ENCODE results near the gene BMPR1A.

DNA sequence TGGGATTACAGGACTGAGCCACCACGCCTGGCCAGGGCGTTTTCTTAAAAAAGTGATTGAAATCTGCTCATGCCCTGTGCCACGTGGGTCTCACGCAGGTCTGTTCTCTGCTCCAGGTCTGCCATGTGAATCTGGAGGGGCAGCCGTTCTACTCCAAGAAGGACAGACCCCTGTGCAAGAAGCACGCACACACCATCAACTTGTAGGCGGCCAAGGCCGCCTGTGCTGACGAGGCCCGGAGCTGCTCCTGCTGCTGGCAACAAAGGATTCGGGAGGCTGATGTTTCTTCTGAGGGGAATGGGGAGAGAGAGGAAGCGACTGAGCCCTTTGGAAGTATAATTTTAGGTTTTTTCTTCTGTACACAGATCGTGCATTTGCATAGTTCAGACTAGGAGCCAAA, 23.6 kb upstream of the BMPR1A start:
- TF ChIP-seq, protein P1, sequence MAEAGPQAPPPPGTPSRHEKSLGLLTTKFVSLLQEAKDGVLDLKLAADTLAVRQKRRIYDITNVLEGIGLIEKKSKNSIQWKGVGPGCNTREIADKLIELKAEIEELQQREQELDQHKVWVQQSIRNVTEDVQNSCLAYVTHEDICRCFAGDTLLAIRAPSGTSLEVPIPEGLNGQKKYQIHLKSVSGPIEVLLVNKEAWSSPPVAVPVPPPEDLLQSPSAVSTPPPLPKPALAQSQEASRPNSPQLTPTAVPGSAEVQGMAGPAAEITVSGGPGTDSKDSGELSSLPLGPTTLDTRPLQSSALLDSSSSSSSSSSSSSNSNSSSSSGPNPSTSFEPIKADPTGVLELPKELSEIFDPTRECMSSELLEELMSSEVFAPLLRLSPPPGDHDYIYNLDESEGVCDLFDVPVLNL (CRISPR knock-in tag; IDR thresholded peaks at IDR 0.05; ENCODE audit: borderline replicate concordance, low read depth) = no peak
- TF ChIP-seq, protein P2, sequence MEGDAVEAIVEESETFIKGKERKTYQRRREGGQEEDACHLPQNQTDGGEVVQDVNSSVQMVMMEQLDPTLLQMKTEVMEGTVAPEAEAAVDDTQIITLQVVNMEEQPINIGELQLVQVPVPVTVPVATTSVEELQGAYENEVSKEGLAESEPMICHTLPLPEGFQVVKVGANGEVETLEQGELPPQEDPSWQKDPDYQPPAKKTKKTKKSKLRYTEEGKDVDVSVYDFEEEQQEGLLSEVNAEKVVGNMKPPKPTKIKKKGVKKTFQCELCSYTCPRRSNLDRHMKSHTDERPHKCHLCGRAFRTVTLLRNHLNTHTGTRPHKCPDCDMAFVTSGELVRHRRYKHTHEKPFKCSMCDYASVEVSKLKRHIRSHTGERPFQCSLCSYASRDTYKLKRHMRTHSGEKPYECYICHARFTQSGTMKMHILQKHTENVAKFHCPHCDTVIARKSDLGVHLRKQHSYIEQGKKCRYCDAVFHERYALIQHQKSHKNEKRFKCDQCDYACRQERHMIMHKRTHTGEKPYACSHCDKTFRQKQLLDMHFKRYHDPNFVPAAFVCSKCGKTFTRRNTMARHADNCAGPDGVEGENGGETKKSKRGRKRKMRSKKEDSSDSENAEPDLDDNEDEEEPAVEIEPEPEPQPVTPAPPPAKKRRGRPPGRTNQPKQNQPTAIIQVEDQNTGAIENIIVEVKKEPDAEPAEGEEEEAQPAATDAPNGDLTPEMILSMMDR (IDR thresholded peaks at IDR 0.05) = no peak
- no peak for TF ChIP-seq SP1 (CRISPR knock-in tag; conservative IDR thresholded peaks at IDR 0.05)
- TF ChIP-seq ATF1 (CRISPR knock-in tag; IDR thresholded peaks at IDR 0.05) = no peak
- TF ChIP-seq, protein P3, sequence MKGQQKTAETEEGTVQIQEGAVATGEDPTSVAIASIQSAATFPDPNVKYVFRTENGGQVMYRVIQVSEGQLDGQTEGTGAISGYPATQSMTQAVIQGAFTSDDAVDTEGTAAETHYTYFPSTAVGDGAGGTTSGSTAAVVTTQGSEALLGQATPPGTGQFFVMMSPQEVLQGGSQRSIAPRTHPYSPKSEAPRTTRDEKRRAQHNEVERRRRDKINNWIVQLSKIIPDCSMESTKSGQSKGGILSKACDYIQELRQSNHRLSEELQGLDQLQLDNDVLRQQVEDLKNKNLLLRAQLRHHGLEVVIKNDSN (CRISPR knock-in tag; IDR thresholded peaks at IDR 0.05) = no peak
